CD4-positive, CD25-positive, alpha-beta regulatory T cell (primary cell): ENCODE data around the gene KLF3. TPM values are rescaled to one million over a fixed set of nuclear protein-coding genes. Genes with fewer than 3 reads are reported as not detected.
A peak's percentile ranks its signal among the peaks of the same experiment; 100 is the strongest.

Experiments used
- ATAC-seq, 2 donors: fragments of 150-1000 bp; cut with Tn5 transposase; one replicate each; pipeline ENCODE4 v1.10.0; 2021; ENCODE audit warnings: low read depth in 2 of 2, moderate number of reproducible peaks in 2 of 2, moderate library complexity in 1 of 2
- DNase-seq, 3 donors: peaks; one replicate each; pipeline versions ENCODE4 v3.0.0 to v3.0.0-alpha.2; 2012 to 2022; ENCODE audit warnings: mixed read lengths in 1 of 3
- H3K27ac ChIP-seq: one replicate; pipeline ENCODE4 v1.7.0; 2013; ENCODE audit warnings: mild to moderate bottlenecking, low read length; ENCODE audit not compliant: insufficient read depth, poor library complexity, severe bottlenecking
- H3K27me3 ChIP-seq: one replicate; pipeline ENCODE4 v1.7.0; 2013; ENCODE audit warnings: low read length; ENCODE audit not compliant: control insufficient read depth, insufficient read depth
- H3K36me3 ChIP-seq: one replicate; pipeline ENCODE4 v1.7.0; 2013; ENCODE audit warnings: mild to moderate bottlenecking, low read length, moderate library complexity; ENCODE audit not compliant: control insufficient read depth, insufficient read depth
- H3K4me1 ChIP-seq: 2 replicates; pipeline ENCODE4 v1.7.0; 2013; ENCODE audit warnings: mild to moderate bottlenecking, low read length; ENCODE audit not compliant: insufficient read depth, control insufficient read depth, poor library complexity, severe bottlenecking
- H3K4me3 ChIP-seq: one replicate; pipeline ENCODE4 v1.7.0; 2013; ENCODE audit warnings: low read depth, mild to moderate bottlenecking, low read length, moderate library complexity
- H3K9me3 ChIP-seq, 2 experiments: 1 replicate in 1 of 2; 2 replicates in 1 of 2; pipeline ENCODE4 v1.7.0; 2013; ENCODE audit warnings: low read length in 2 of 2, mild to moderate bottlenecking in 1 of 2, moderate library complexity in 1 of 2; ENCODE audit not compliant: control insufficient read depth in 2 of 2
- H3K27ac Mint-ChIP-seq, 3 donors: one replicate each; pipeline ENCODE4 v1.8.0; 2020 to 2022; ENCODE audit warnings: mild to moderate bottlenecking in 3 of 3, mixed read lengths in 3 of 3, moderate library complexity in 2 of 3
- H3K27me3 Mint-ChIP-seq: one replicate; pipeline ENCODE4 v1.8.0; 2022; ENCODE audit warnings: mild to moderate bottlenecking, mixed read lengths
- H3K36me3 Mint-ChIP-seq: one replicate; pipeline ENCODE4 v1.8.0; 2020; ENCODE audit warnings: mixed read lengths
- H3K4me1 Mint-ChIP-seq, 4 donors: one replicate each; pipeline ENCODE4 v1.8.0; 2020 to 2022; ENCODE audit warnings: mixed read lengths in 4 of 4, mild to moderate bottlenecking in 1 of 4
- H3K4me3 Mint-ChIP-seq, 4 donors: one replicate each; pipeline ENCODE4 v1.8.0; 2020 to 2022; ENCODE audit warnings: mild to moderate bottlenecking in 4 of 4, mixed read lengths in 4 of 4, moderate library complexity in 3 of 4
- H3K9me3 Mint-ChIP-seq, 7 donors: one replicate each; pipeline ENCODE4 v1.8.0; 2020 to 2022; ENCODE audit warnings: mixed read lengths in 7 of 7, mild to moderate bottlenecking in 3 of 7, moderate library complexity in 2 of 7
- polyA plus RNA-seq, 4 donors: library from polyadenylated mRNA; unstranded; fragments of 300-500 nt; fragmentation: Illumina TruSeq; gene quantifications; one replicate each; pipeline ENCODE4 v1.2.3, GENCODE V29; 2021
- total RNA-seq: library from RNA; stranded (reverse); gene quantifications from one replicate; pipeline ENCODE4 v1.2.3, GENCODE V29; 2022

Gene KLF3
- total and polyA plus RNA-seq, 5 donors from 2014 or later, result 74.9 to 126 (median 87.0) TPM

DNA sequence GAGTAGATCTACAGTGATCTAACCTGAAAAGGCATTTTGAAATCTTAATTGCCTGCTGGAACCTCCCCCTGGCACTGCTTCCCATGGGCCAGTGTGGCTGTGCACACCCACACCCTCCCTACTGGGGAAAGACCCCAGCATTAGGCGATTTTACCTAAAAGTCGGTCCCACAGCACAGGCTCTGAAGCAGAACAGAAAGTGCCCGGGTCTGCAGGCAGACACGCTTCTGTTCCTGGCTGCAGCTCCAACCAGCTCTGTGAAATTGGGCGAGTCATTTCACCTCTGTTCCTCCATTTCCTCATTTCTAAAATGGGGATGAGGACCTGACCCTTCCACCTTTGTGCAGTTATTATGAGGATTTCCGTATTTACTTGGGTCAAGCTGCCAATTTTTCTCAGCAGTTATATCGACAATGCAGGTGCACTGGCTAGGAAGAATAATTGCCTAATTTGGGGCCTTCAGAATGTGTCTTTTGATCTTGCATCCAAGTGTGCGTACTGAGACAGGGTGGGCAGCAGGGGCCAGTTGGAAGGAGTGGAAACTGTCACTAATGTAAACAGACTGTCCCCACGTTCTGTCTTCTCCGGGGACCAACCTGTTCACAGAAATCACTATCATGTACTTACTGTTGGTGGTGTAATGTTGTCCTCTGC is 7.1 kb downstream of the KLF3 start:
- DNase-seq (no peak), ATAC-seq (no peak)
- Mint-ChIP-seq H3K36me3 (peaks cover 16% of the 10 kb centered on the region), H3K27me3 (peaks cover 4% of the 10 kb centered on the region), H3K4me1 (peaks cover 33 to 95% (median 88%) of the 10 kb centered on the region in 4 donors), H3K4me3 (peak overlapping the region; percentile 67 to 91 (median 90)), H3K9me3 (no peaks in the 10 kb centered on the region), H3K27ac (peak overlapping the region; percentile 94 to 97 (median 96))
- Histone ChIP-seq H3K36me3 (no peaks in the 10 kb centered on the region), H3K27ac (peak overlapping the region; percentile 89), H3K27me3 (no peaks in the 10 kb centered on the region), H3K4me1 (peaks cover 97% of the 10 kb centered on the region), H3K9me3 (no peaks in the 10 kb centered on the region), H3K4me3 (peak overlapping the region; percentile 77)

DNA sequence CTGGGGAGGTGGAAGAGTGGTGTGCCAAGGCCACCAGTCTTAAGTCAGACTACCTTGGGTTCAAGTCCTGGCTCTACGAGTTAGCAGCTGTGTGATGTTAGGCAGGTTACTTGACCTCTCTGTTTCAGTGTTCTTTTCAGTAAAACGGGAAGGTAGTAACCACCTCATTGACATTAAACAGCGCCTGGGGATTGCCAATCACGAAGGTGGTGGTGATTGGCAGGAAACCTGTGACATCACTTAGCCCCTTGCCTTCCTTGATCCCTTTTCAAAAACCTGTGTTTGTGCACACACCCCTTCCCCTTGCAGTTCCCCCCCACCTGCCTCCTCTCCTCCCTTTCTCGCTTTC is 7.6 kb downstream of the KLF3 start:
- no peaks in the 10 kb centered on the region for H3K9me3 ChIP-seq
- Mint-ChIP-seq H3K36me3 (peaks cover 12% of the 10 kb centered on the region), H3K4me3 (peak overlapping the region; percentile 67 to 91 (median 90)), H3K27ac (peak overlapping the region; percentile 94 to 97 (median 96)), H3K4me1 (peaks cover 33 to 94% (median 84%) of the 10 kb centered on the region in 4 donors), H3K9me3 (no peaks in the 10 kb centered on the region), H3K27me3 (peaks cover 4% of the 10 kb centered on the region)
- DNase-seq (peak in 1 of 3 donors; percentile 50), ATAC-seq (no peak)
- no peaks in the 10 kb centered on the region for H3K36me3 ChIP-seq
- peak overlapping the region; percentile 77 for H3K4me3 ChIP-seq
- H3K27me3 ChIP-seq, result no peaks in the 10 kb centered on the region
- peak overlapping the region; percentile 89 for H3K27ac ChIP-seq
- peaks cover 95% of the 10 kb centered on the region for H3K4me1 ChIP-seq

DNA sequence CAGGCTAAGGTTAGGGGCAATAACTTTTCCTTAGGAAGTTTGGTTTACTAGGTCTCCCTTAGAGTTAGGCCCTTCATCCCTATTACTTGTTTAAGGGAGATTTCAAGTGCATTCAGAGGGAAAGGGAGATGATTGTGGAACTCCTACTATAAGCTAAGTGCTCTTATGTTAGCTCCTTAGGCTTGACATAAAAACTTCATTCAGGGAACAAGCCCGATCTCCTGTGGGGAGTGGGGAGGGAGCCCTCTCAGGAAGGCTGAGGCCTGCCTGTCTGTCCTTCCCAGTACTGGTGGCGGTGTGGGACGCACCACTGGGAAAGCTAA is 8.0 kb downstream of the KLF3 start:
- no peak for DNase-seq
- peak overlapping the region; percentile 67 to 91 (median 90) for H3K4me3 Mint-ChIP-seq

DNA sequence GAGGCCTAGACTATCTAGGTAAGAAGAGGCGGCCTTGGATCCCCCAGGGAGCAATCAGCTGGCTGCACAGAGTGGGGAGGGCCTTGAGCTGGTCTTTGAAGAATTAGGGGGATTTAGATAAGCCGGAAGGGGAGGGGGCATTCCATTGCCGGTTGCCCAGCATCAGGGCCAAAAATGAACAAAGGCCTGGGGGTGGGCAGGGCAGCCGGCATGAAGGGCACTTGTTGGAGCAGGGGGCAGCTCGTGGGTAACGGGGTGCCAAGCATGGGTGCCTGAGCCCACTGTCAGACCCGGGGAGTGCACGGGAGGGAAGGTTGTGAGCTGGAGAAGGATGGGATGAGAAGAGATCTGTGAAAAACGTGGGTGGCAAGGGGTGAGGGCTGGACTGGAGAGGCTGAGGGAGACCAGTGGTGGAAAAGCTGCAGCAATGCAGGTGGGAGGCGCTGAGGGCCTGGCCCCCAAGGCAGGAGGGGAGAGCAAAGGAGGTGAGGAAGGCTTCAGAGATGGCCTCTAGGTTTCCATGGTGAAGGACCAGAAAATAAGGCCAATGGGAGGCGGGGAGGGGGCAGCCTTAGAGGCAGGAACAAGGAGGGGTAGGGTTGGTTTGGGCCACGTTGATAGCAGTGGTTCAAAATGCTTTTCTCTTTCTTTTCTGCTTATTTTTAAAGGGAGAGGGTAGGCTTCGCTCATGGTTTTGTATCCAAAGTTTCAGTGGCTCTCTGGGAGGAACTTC is 8.6 kb downstream of the KLF3 start:
- no peaks in the 10 kb centered on the region for H3K27me3 ChIP-seq
- H3K9me3 ChIP-seq, result no peaks in the 10 kb centered on the region
- H3K27ac ChIP-seq, result peak overlapping the region; percentile 89
- Mint-ChIP-seq H3K27me3 (peaks cover 4% of the 10 kb centered on the region), H3K4me1 (peaks cover 37 to 94% (median 79%) of the 10 kb centered on the region in 4 donors), H3K9me3 (no peaks in the 10 kb centered on the region), H3K4me3 (peak overlapping the region; percentile 67 to 91 (median 90)), H3K27ac (peak overlapping the region; percentile 94 to 97 (median 96)), H3K36me3 (peaks cover 16% of the 10 kb centered on the region)
- ATAC-seq, result no peak
- DNase-seq, result no peak
- H3K4me1 ChIP-seq, result peaks cover 90% of the 10 kb centered on the region
- peaks cover 1% of the 10 kb centered on the region for H3K36me3 ChIP-seq
- H3K4me3 ChIP-seq, result peak overlapping the region; percentile 70

More for the DNA sequence above, 8.0 kb downstream of the KLF3 start:
- ATAC-seq, result no peak
- Histone ChIP-seq H3K9me3 (no peaks in the 10 kb centered on the region), H3K36me3 (no peaks in the 10 kb centered on the region), H3K4me3 (peak overlapping the region; percentile 77), H3K27me3 (no peaks in the 10 kb centered on the region), H3K27ac (peak overlapping the region; percentile 89), H3K4me1 (peaks cover 93% of the 10 kb centered on the region)
- H3K9me3 Mint-ChIP-seq, result no peaks in the 10 kb centered on the region
- H3K36me3 Mint-ChIP-seq, result peaks cover 12% of the 10 kb centered on the region
- peaks cover 4% of the 10 kb centered on the region for H3K27me3 Mint-ChIP-seq
- peaks cover 33 to 94% (median 80%) of the 10 kb centered on the region in 4 donors for H3K4me1 Mint-ChIP-seq
- H3K27ac Mint-ChIP-seq, result peak overlapping the region; percentile 94 to 97 (median 96)

DNA sequence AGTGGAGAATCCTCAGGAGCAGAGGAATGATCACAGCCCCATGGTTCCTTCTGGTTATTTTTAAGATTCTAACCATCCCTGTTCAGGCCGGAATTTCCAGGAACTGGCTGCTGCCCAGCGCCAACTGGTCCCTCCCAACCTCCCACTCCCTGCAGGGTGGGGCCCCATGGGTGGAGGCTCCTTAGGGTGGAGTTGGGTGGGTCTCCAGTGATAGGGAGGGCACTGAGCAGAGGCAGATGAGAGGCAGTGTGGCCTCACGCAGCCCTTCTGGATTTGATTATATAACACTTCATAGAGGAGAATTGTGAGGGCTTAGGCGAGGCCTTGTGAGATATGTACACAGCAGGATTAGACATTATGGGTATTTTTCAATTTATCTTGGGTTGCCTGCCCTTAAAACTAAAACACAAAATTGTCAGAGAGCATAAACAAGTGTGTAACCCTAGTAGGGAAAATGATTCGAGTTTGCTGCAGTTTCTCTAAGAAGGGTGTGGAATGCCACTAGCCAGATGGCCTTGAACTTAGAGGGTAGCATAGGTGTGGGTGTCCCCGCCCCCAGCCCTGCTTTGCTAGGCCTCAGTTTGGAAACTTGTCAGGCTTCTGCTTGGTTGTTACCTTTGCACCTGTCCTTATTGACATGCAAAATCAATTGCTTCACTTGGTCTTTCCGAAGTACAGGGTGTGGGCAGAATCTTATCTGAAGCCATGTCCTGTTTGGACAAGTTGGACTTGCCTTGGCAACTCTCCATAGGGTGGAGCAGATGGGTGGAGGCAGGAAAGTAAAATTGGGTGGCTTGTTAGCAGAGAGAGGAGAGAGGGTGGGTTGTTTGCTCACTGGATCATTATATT is 9.4 kb downstream of the KLF3 start:
- no peaks in the 10 kb centered on the region for H3K27me3 ChIP-seq
- H3K9me3 ChIP-seq, result no peaks in the 10 kb centered on the region
- Mint-ChIP-seq H3K4me3 (peak overlapping the region; percentile 67 to 91 (median 90)), H3K4me1 (peaks cover 45 to 99% (median 82%) of the 10 kb centered on the region in 4 donors), H3K27ac (peak overlapping the region; percentile 94 to 97 (median 96)), H3K36me3 (peaks cover 23% of the 10 kb centered on the region), H3K9me3 (no peaks in the 10 kb centered on the region), H3K27me3 (peaks cover 4% of the 10 kb centered on the region)
- H3K36me3 ChIP-seq, result peaks cover 5% of the 10 kb centered on the region
- H3K4me3 ChIP-seq, result peak overlapping the region; percentile 70
- ATAC-seq, result peak in 1 of 2 donors; percentile 12
- H3K4me1 ChIP-seq, result peaks cover 87% of the 10 kb centered on the region
- H3K27ac ChIP-seq, result peak overlapping the region; percentile 89
- no peak for DNase-seq

DNA sequence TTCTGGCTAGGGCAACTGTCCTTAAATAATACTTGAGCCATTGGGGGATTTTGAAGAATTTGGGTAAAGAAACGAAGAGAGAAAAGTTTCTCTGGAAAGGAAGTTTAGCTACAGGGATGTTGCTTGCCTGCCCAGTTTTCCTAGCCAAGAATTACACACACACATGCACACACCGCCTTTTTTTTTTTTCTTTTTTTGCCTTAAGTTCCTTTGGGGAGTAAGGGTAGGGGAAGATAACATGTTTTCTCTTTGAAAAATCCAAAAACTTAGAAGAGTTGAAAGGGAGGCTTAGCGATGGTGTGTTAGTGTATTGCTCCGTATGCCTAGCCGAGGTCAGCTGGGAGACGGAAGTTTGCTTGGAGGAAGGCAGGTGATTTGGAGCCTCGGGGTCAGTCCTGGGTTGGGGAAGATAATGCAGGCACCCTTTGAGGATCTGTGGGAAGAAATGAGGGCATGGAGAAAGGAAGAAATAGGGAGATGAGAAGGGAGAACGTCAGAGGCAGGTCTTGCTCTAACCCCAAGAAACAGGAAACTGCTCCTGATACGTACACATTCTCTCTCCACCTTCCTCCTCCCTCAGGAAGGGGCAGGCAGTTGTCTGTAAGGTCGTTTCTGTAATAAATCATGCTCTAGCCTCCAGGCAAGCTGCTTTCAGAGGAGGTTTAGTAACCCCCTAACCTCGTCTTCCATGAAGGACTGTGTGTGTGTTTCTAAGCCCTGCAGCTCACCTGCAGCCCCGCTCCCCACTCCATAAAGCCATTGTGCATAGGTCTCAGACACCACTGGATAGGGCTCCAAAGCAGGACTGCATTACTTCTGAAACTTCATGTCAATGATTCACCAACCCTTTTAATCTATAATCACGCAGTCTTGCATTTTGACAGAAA is 10.5 kb downstream of the KLF3 start:
- peak overlapping the region; percentile 67 to 93 (median 90) for H3K4me3 Mint-ChIP-seq
- peaks cover 4% of the 10 kb centered on the region for H3K27me3 Mint-ChIP-seq
- H3K27ac Mint-ChIP-seq, result peak overlapping the region; percentile 82 to 96 (median 94)
- H3K36me3 ChIP-seq, result peaks cover 16% of the 10 kb centered on the region
- no peaks in the 10 kb centered on the region for H3K27me3 ChIP-seq
- ATAC-seq (peak; percentile 12 to 36), DNase-seq (no peak)
- peaks cover 52 to 99% (median 83%) of the 10 kb centered on the region in 4 donors for H3K4me1 Mint-ChIP-seq
- peaks cover 86% of the 10 kb centered on the region for H3K4me1 ChIP-seq
- no peaks in the 10 kb centered on the region for H3K9me3 Mint-ChIP-seq
- H3K4me3 ChIP-seq, result peak overlapping the region; percentile 70
- H3K36me3 Mint-ChIP-seq, result peaks cover 33% of the 10 kb centered on the region
- H3K9me3 ChIP-seq, result no peaks in the 10 kb centered on the region
- peak overlapping the region; percentile 89 for H3K27ac ChIP-seq
